HepG2 (cell line): ENCODE measurements around the gene SMARCD1. TPM values are rescaled to one million over a fixed set of nuclear protein-coding genes. Genes with fewer than 3 reads are reported as not detected.

ENCODE experiments used
- ATAC-seq: fragments of 200-7000 bp; cut with Tn5 transposase; 3 replicates; pipeline ENCODE4 v1.9.1; 2020; ENCODE audit warnings: mild to moderate bottlenecking, moderate library complexity
- BruUV-seq: library from RNA; stranded (reverse); fragments of 400-500 nt; replicated peaks from 2 replicates; lab custom pipeline; 2021; lab: Mats Ljungman, UMichigan
- CTCF ChIA-PET: fragments of 300-600 bp; formaldehyde crosslinking; extraction: SDS; loops from one replicate; lab custom pipeline; 2021; ENCODE audit warnings: low total read pairs, inconsistent platforms, low intra/inter-chr PET ratio; lab: Yijun Ruan, JAX
- POLR2A ChIA-PET: fragments of 350-600 bp; sonication (Branson Sonifier 250); formaldehyde crosslinking; loops from one replicate; lab custom pipeline; 2020; ENCODE audit warnings: antibody characterized with exemption, inconsistent platforms; lab: Yijun Ruan, JAX
- DNase-seq: peaks from one replicate; pipeline ENCODE4 v3.0.0-alpha.2; 2015; ENCODE audit warnings: low spot score
- FAIRE-seq: peaks from 3 replicates; lab custom pipeline; 2011; peaks lifted over from hg19 to GRCh38; lab: Jason Lieb, UNC
- H2AFZ ChIP-seq: one replicate; pipeline ENCODE4 v1.6.1; 2011; ENCODE audit warnings: low read length, inconsistent platforms
- H3K27ac ChIP-seq: fragments of 300-600 bp; 3 replicates; pipeline ENCODE4 v1.8.0; 2011; ENCODE audit warnings: mixed run types, mild to moderate bottlenecking, mixed read lengths, low read length, inconsistent platforms; ENCODE audit not compliant: insufficient read depth; ENCODE audit errors: extremely low read length
- H3K27me3 ChIP-seq, 2 experiments: fragments of 200-600 bp in 1 of 2; 2 replicates in 1 of 2; 3 replicates in 1 of 2; pipeline versions ENCODE4 v1.6.0 to v1.8.0; 2011; ENCODE audit warnings: low read length in 2 of 2, mild to moderate bottlenecking in 2 of 2, moderate library complexity in 2 of 2, inconsistent platforms in 1 of 2; ENCODE audit not compliant: insufficient read depth in 2 of 2, control insufficient read depth in 1 of 2
- H3K36me3 ChIP-seq, 2 experiments: fragments of 200-600 bp in 1 of 2; replicated peaks in 1 of 2; 2 replicates in 1 of 2; 3 replicates in 1 of 2; pipeline versions ENCODE4 v1.5.1 to v1.8.0; 2011; ENCODE audit warnings: low read length in 2 of 2, inconsistent platforms in 1 of 2; ENCODE audit not compliant: insufficient read depth in 2 of 2, control insufficient read depth in 1 of 2
- H3K4me1 ChIP-seq: 2 replicates; pipeline ENCODE4 v1.5.1; 2012; ENCODE audit warnings: low read length, inconsistent platforms; ENCODE audit not compliant: insufficient read depth
- H3K4me2 ChIP-seq: 2 replicates; pipeline ENCODE4 v1.6.0; 2011; ENCODE audit warnings: low read depth, low read length, inconsistent platforms
- H3K4me3 ChIP-seq, 3 experiments: fragments of 200-600 bp in 1 of 3; sonication (generic), shearing (Covaris generic) in 1 of 3; replicated peaks in 1 of 3; 2 replicates each; pipeline ENCODE4 v1.5.1; 2011 to 2016; ENCODE audit warnings: low read length in 3 of 3, inconsistent platforms in 2 of 3, low read depth in 2 of 3, mild to moderate bottlenecking in 2 of 3, control low read depth in 1 of 3, mixed read lengths in 1 of 3; ENCODE audit not compliant: insufficient read depth in 1 of 3
- H3K79me2 ChIP-seq: one replicate; pipeline ENCODE4 v1.6.1; 2011; ENCODE audit warnings: low read length, inconsistent platforms; ENCODE audit not compliant: insufficient read depth
- H3K9ac ChIP-seq: 2 replicates; pipeline ENCODE4 v1.6.0; 2011; ENCODE audit warnings: mild to moderate bottlenecking, low read depth, low read length, inconsistent platforms; ENCODE audit not compliant: insufficient read depth
- H3K9me3 ChIP-seq: 2 replicates; pipeline ENCODE4 v1.5.1; 2012; ENCODE audit warnings: mild to moderate bottlenecking, low read length
- H4K20me1 ChIP-seq: 2 replicates; pipeline ENCODE4 v1.6.0; 2011; ENCODE audit warnings: inconsistent platforms, mild to moderate bottlenecking, low read length, moderate library complexity; ENCODE audit not compliant: insufficient read depth
- MIER2 ChIP-seq: IDR thresholded peaks from 2 replicates; pipeline ENCODE4 v1.6.1; 2016; ENCODE audit warnings: missing biosample characterization, missing genetic modification reagents
- POLR2AphosphoS5 ChIP-seq: IDR thresholded peaks from 2 replicates; pipeline ENCODE4 v1.6.1; 2012; ENCODE audit warnings: low read depth, low read length
- PRDM15 ChIP-seq: sonication (generic); formaldehyde crosslinking; IDR thresholded peaks from 2 replicates; pipeline ENCODE4 v1.4.0; 2020; ENCODE audit warnings: missing genetic modification reagents
- SIX4 ChIP-seq: sonication (generic); formaldehyde crosslinking; IDR thresholded peaks from 2 replicates; pipeline ENCODE4 v1.4.0; 2020; ENCODE audit warnings: missing genetic modification reagents
- ZNF333 ChIP-seq: sonication (generic); formaldehyde crosslinking; IDR thresholded peaks from 2 replicates; pipeline ENCODE4 v1.4.0; 2020; ENCODE audit warnings: mild to moderate bottlenecking, missing genetic modification reagents, borderline replicate concordance
- ZNF660 ChIP-seq: sonication (generic); formaldehyde crosslinking; IDR thresholded peaks from 2 replicates; pipeline ENCODE4 v1.5.1; 2020; ENCODE audit warnings: mild to moderate bottlenecking, low read depth, missing genetic modification reagents, borderline replicate concordance
- WGBS: methylation state at CpG from one replicate; pipeline ENCODE4 v1.1.6; 2017; ENCODE audit warnings: low lambda C conversion rate; 5-methylcytosine and 5-hydroxymethylcytosine counted together
- in situ Hi-C: cut with HindIII; loops from 2 replicates; pipeline ENCODE4 v1.10.0; 2017; ENCODE audit warnings: low pct_unique_long_range_greater_than_20kb; ENCODE audit not compliant: extremely low pct_ligation_motif_present
- intact Hi-C: fragments of 100-400 bp; cut with micrococcal nuclease; formaldehyde crosslinking; loops from one replicate; pipeline ENCODE4 v1.10.0; 2022; ENCODE audit not compliant: unreplicated experiment
- polyA plus RNA-seq, 8 experiments: library from polyadenylated mRNA; depleted of rRNA in 3 of 8; stranded (reverse) in 7 of 8; unstranded in 1 of 8; fragments of >200 nt; fragmentation: Illumina TruSeq in 4 of 8; extraction: Trizol in 4 of 8; gene quantifications; 2 replicates each; pipeline versions ENCODE4 v1.2.1 to v1.2.3, GENCODE V29; 2011 to 2016; ENCODE audit warnings: low read depth in 4 of 8, missing spikeins in 1 of 8, mixed read lengths in 1 of 8; ENCODE audit not compliant: insufficient read depth in 1 of 8
- total RNA-seq, 5 experiments: library from RNA; depleted of rRNA; stranded (reverse); fragments of >200 nt; fragmentation: Illumina TruSeq; extraction: Trizol; gene quantifications; 2 replicates each; pipeline ENCODE4 v1.2.3, GENCODE V29; 2016; ENCODE audit warnings: low read depth in 1 of 5
- TF ChIP-seq, protein P1 (sequence below): sonication (generic); formaldehyde crosslinking; IDR thresholded peaks from 2 replicates; pipeline ENCODE4 v1.4.0; 2020; ENCODE audit warnings: mild to moderate bottlenecking, missing genetic modification reagents
- TF ChIP-seq, protein P2 (sequence below): sonication (generic); formaldehyde crosslinking; IDR thresholded peaks from 2 replicates; pipeline ENCODE4 v1.4.0; 2020; ENCODE audit warnings: missing genetic modification reagents
- TF ChIP-seq, protein P3 (sequence below): sonication (generic); formaldehyde crosslinking; IDR thresholded peaks from 2 replicates; pipeline ENCODE4 v1.4.0; 2020; ENCODE audit warnings: missing genetic modification reagents, mild to moderate bottlenecking, borderline replicate concordance

The SMARCD1 gene
- total and polyA plus RNA-seq, 2 of the 13 experiments (the other 11 are each of a cell fraction or from before 2014, with no cell fraction given), result 51.7 to 54.6 TPM

- no peaks in the 10 kb centered on the region for H3K9me3 ChIP-seq
- no peaks in the 10 kb centered on the region for H4K20me1 ChIP-seq
- ATAC-seq (no peak), DNase-seq (no peak), FAIRE-seq (no peak)
- intact Hi-C loops (no loop called here), in situ Hi-C loops (no loop called here)
- H3K79me2 ChIP-seq, result no peaks in the 10 kb centered on the region
- no peak overlapping the region for H3K4me3 ChIP-seq
- no peak overlapping the region for H3K4me2 ChIP-seq
- ChIA-PET POLR2A (no interaction called here), CTCF (no interaction called here)
- no peaks in the 10 kb centered on the region for H3K36me3 ChIP-seq
- WGBS, result 13% methylated on average over 5 of the region's 5 CpGs
- no peak overlapping the region for H3K27ac ChIP-seq
- peaks cover 0 to 14% of the 10 kb centered on the region in 2 experiments; a peak in 3 of 5 replicates for H3K27me3 ChIP-seq
- H3K4me1 ChIP-seq, result 0 out of 2 replicates have a peak, but pooled peaks cover 5% of the 10 kb centered on the region
- no peak overlapping the region for H3K9ac ChIP-seq
- BruUV-seq, result no TSS peak
- no peak overlapping the region for H2AFZ ChIP-seq
- TF ChIP-seq ZNF333 (CRISPR knock-in tag) (no peak), POLR2AphosphoS5 (no peak), ZNF660 (CRISPR knock-in tag) (no peak), SIX4 (CRISPR knock-in tag) (no peak), PRDM15 (CRISPR knock-in tag) (no peak), MIER2 (CRISPR knock-in tag) (no peak)
- TF ChIP-seq, protein P1, sequence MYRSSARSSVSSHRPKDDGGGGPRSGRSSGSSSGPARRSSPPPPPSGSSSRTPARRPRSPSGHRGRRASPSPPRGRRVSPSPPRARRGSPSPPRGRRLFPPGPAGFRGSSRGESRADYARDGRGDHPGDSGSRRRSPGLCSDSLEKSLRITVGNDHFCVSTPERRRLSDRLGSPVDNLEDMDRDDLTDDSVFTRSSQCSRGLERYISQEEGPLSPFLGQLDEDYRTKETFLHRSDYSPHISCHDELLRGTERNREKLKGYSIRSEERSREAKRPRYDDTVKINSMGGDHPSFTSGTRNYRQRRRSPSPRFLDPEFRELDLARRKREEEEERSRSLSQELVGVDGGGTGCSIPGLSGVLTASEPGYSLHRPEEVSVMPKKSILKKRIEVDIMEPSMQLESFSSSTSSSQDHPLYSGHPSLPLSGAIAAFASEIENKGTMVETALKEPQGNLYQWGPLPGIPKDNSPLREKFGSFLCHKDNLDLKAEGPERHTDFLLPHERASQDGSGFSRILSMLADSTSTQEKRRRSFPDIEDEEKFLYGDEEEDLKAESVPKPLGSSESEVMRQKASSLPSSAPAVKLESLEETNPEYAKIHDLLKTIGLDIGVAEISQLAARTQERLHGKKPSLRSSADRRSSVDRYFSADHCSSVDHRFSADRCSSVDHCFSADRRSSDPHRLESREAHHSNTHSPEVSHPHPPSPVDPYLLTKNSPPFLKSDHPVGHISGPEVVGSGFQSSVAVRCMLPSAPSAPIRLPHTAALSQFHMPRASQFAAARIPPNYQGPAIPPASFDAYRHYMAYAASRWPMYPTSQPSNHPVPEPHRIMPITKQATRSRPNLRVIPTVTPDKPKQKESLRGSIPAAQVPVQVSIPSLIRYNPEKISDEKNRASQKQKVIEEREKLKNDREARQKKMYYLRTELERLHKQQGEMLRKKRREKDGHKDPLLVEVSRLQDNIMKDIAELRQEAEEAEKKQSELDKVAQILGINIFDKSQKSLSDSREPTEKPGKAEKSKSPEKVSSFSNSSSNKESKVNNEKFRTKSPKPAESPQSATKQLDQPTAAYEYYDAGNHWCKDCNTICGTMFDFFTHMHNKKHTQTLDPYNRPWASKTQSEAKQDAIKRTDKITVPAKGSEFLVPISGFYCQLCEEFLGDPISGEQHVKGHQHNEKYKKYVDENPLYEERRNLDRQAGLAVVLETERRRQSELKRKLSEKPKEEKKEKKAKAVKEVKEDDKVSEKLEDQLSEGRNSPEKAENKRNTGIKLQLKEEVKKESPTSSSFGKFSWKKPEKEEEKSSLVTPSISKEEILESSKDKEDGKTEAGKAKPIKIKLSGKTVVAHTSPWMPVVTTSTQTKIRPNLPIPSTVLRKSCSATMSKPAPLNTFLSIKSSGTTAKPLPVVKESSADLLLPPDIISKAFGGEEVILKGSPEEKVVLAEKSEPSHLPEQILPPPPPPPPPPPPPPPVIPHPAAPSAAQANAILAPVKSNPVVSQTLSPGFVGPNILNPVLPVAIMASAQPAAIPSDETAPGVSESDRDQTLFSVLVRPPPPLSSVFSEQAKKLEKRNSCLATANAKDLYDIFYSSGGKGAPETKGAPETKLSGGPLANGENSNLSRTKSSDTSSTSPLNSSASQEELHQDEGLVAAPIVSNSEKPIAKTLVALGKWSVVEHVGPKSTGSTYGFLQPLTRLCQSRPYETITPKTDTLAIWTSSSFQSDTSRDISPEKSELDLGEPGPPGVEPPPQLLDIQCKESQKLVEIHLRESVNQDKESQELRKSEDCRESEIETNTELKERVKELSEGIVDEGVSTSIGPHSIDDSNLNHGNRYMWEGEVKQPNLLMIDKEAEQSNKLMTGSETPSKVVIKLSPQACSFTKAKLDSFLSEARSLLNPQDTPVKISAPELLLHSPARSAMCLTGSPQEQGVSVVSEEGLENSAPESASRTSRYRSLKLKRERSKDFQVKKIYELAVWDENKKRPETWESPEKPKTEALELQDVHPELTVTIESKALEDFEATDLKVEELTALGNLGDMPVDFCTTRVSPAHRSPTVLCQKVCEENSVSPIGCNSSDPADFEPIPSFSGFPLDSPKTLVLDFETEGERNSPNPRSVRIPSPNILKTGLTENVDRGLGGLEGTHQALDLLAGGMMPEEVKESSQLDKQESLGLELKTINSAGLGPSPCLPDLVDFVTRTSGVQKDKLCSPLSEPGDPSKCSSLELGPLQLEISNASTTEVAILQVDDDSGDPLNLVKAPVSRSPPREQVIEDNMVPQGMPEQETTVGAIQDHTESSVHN (CRISPR knock-in tag), result no peak
- TF ChIP-seq, protein P2, sequence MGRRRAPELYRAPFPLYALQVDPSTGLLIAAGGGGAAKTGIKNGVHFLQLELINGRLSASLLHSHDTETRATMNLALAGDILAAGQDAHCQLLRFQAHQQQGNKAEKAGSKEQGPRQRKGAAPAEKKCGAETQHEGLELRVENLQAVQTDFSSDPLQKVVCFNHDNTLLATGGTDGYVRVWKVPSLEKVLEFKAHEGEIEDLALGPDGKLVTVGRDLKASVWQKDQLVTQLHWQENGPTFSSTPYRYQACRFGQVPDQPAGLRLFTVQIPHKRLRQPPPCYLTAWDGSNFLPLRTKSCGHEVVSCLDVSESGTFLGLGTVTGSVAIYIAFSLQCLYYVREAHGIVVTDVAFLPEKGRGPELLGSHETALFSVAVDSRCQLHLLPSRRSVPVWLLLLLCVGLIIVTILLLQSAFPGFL (CRISPR knock-in tag), result no peak
- TF ChIP-seq, protein P3, sequence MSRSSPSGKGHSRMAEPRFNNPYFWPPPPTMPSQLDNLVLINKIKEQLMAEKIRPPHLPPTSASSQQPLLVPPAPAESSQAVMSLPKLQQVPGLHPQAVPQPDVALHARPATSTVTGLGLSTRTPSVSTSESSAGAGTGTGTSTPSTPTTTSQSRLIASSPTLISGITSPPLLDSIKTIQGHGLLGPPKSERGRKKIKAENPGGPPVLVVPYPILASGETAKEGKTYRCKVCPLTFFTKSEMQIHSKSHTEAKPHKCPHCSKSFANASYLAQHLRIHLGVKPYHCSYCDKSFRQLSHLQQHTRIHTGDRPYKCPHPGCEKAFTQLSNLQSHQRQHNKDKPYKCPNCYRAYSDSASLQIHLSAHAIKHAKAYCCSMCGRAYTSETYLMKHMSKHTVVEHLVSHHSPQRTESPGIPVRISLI (CRISPR knock-in tag), result no peak
Measured at GRCh38 chr12:50062728-50063460, 22.2 kb upstream of the SMARCD1 start.
